SK-N-SH (cell line): ENCODE measurements around the gene ABCA7.

Experiments
- CTCF ChIP-seq: fragments of 200-600 bp; sonication (generic); IDR thresholded peaks from 2 replicates; pipeline ENCODE4 v1.6.1; 2017; ENCODE audit warnings: antibody characterized with exemption, mild to moderate bottlenecking, moderate library complexity
- GATA2 ChIP-seq: sonication (generic); formaldehyde crosslinking; IDR thresholded peaks from 2 replicates; pipeline ENCODE4 v1.5.0; 2020; ENCODE audit warnings: mild to moderate bottlenecking, missing genetic modification reagents
- PBX3 ChIP-seq: IDR thresholded peaks from 2 replicates; pipeline ENCODE4; 2012
- RAD21 ChIP-seq: IDR thresholded peaks from 2 replicates; pipeline ENCODE4 v1.6.1; 2012; ENCODE audit warnings: mild to moderate bottlenecking, low read length
- REST ChIP-seq: IDR thresholded peaks from 2 replicates; pipeline ENCODE4 v1.6.1; 2012; ENCODE audit warnings: mild to moderate bottlenecking, low read depth, low read length, moderate library complexity
- SMC3 ChIP-seq: IDR thresholded peaks from 2 replicates; pipeline ENCODE4 v1.6.1; 2012; ENCODE audit warnings: low read depth, low read length, improper control_type of control experiment

GRCh38 chr19:998064-998463 is 41.8 kb upstream of the ABCA7 start:
- TF ChIP-seq SMC3: no peak
- TF ChIP-seq CTCF: no peak
- TF ChIP-seq PBX3: no peak
- TF ChIP-seq REST: no peak
- TF ChIP-seq GATA2 (CRISPR knock-in tag): no peak
- no peak for TF ChIP-seq RAD21
